Activated naive CD4-positive, alpha-beta T cell treated with anti-CD3 and anti-CD28 coated beads, Interleukin-2, amount 50 U/mL, for 16 hours (primary cell): ENCODE data around the gene PHLDA3.

ENCODE experiments used
- DNase-seq: peaks from one replicate; pipeline ENCODE4 v3.0.0-alpha.2; 2020

The PHLDA3 gene

GRCh38 chr1:201460814-201461644 is 8.0 kb downstream of the PHLDA3 start:
- DNase-seq = no peak

DNA sequence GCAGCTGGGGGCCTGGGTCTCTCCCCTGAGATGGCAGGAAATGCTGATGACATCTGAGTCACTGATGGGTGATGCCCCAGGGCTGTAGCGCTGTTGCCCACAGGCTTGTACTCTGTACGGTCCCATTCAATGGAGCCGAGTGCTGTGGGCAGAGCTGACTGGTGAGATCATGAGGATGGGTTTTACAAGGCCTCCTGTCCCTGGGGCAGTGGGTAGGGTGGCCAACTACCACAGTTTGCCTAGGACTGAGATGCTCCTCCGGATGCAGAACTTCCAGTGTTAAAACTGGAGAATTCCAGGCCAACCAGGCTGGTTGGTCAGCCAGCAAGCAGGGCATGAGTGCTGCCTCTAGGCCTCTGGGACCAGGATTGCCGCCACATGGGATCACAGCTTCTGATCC is 9.2 kb downstream of the PHLDA3 start:
- no peak for DNase-seq

DNA sequence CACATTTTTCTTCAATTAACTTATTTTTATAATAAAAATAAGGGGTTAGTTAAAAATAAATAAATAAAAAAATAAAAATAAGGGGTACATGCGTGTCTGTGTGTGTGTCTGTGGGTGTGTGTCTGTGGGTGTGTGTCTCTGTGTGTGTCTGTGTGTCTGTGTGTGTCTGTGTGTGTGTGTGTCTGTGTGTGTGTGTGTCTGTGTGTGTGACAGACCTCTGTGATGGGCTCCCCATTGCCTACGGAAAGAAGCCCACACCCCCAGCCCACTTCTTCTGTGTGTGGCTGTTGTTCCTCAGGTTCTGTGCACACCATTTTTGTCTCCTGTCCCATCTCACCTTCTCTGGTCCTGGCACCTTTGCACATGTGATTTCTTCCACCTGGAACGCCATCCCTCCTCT is 9.9 kb downstream of the PHLDA3 start:
- no peak for DNase-seq

GRCh38 chr1:201457508-201457960 is 11.5 kb downstream of the PHLDA3 start:
- no peak for DNase-seq

DNA sequence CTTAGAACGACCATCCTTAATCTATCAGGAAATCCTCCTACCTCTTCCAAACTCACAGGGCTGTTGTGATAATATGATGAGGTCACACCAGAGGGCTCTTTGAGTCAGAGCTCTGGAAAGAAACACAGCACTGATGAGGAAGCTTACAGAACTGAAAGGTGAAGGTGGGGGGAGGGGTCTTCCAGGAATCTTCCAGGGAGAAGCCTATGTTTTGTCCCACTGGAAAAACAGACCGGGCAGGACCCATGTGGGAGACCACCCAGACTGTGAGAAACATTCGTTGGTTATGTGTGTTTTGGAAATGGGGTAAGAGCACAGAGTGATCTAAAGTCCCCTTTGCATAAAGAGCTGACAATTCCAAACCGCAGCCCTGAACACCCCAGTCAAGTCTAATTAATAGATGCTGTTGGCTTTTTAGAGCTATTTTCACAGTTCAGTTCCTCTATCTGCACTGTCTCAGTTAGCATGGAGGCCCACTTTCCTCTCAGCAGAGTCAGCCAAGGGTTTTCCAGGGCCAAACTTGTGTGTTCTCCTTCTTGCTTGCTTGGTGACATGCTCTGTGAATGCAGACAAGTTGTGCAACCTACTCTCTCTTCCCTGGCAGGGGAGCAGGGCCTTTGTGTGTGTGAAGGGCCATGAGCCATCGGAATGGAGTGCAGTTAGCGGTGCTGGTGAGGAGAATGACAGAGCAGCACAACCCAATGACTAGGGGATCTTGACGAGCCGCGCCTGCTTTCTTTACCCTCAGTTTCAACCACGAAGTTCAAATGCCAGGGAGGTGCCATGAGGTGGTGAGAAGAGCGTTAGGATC is 12.3 kb downstream of the PHLDA3 start:
- no peak for DNase-seq

DNA sequence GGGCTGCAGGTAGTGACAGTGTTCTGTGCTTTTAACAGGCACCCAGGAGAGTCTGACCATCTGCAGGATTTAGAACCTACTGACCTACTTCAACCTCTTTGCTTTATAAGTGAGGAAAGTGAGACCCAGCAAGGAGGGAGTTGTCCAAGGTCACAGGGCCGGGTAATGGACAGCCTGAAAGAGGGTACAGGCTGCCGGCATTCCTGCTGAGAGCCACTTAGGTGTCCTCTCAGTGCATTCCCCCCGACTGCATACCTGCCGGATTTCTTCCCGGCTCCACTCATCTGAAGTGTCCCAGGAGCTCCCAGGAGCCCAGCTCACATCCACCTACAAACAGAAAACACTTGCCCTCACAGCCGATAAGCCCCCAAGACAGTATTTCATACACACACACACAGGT is 13.9 kb downstream of the PHLDA3 start:
- DNase-seq = no peak

GRCh38 chr1:201454608-201455007 is 14.4 kb downstream of the PHLDA3 start:
- DNase-seq = no peak

GRCh38 chr1:201452866-201453265 is 16.1 kb downstream of the PHLDA3 start:
- no peak for DNase-seq

GRCh38 chr1:201450721-201451291 is 18.2 kb downstream of the PHLDA3 start:
- no peak for DNase-seq

DNA sequence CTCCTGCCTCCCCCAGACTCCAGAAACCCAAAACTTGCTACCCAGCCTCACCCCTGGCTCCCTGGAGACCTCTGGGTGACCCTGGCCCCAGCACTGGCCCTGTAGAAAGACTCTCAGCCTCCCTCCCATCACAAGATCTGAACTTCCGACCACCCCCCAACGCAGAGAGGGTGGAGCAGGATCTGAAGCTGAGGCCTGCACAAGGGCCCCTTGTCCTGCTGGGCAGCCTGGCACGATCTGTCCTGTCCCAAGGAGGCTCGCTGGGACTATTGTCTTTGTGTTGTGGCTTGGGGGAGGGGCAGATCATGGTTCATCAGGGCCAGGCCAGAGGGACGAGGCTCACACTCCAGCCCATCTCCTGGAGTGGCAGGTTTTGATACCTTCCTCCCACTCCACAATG is 20.0 kb downstream of the PHLDA3 start:
- DNase-seq = no peak

GRCh38 chr1:201447903-201448871 is 20.8 kb downstream of the PHLDA3 start:
- peak; percentile 57 for DNase-seq

DNA sequence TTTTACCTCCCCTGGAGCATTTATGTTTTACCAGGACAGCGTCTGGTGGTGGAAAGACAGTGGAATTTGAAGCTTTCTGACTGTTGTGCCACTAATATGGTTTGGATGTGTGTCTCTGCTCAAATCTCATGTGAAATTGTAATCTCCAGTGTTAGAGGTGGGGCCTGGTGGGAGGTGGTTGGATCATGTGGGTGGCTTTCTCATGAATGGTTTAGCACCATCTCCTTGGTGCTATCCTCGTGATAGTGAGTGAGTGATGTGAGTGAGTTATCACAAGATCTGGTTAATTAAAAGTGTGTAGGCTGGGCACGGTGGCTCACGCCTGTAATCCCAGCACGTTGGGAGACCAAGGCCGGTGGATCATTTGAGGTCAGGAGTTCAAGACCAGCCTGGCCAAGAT is 23.7 kb downstream of the PHLDA3 start:
- no peak for DNase-seq

DNA sequence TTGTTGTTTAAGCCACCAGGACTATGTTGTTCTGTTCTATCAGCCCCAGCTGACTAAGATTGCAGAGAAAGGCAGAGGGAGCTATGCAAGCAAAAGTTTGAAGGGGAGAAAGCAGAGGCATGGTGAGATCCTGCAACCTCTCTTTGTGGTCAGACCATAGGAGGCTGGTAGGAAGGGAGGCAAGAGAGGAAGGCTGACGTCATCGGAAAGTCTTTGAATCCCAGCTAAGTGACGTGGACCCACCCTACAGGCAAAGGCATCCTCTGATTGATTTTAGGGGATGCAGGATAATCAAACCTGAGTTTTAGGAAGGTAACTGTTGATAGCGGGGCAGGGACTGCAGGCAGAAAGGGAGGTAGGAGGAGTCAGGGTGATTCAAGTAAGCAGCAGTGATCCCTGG is 24.2 kb downstream of the PHLDA3 start:
- no peak for DNase-seq

GRCh38 chr1:201443747-201444146 is 25.2 kb downstream of the PHLDA3 start:
- no peak for DNase-seq

- DNase-seq = no peak
Observed at GRCh38 chr1:201436969-201437368, 32.0 kb downstream of the PHLDA3 start.

DNA sequence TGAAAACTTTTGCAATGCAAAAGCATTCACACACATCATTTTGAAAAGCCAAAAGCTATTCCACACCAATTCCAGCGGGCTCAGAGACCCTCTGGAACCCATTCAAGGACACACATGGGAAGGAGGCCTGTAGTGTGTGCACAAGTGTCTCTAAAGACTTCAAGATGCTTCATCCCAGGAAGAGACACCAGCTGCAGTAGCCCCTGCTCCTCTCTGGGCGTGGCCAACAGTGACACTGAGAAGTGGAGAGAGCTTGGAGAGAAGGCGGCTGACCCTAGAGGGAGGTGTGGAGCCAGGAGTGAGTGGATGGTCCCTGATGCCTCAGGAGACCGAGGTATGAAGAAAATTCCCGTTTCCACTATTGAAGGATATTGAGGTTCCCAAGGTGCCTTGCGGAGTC is 32.6 kb downstream of the PHLDA3 start:
- DNase-seq = no peak

DNA sequence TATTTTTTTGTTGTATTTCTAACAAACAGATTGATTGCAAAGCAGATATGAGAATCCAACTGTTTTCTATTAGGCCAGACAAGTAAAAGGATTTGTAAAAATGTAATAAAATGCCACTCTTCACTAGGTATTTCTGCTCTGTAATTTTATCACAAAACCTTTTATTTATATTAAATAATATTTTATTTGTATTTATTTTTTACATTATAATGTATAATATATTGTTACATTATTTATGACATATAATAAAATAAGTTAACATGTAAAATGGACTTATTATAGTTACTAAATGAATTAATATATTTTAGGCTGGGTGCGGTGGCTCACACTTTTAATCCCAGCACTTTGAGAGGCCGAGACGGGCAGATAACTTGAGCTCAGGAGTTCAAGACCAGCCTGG is 34.7 kb downstream of the PHLDA3 start:
- no peak for DNase-seq

DNA sequence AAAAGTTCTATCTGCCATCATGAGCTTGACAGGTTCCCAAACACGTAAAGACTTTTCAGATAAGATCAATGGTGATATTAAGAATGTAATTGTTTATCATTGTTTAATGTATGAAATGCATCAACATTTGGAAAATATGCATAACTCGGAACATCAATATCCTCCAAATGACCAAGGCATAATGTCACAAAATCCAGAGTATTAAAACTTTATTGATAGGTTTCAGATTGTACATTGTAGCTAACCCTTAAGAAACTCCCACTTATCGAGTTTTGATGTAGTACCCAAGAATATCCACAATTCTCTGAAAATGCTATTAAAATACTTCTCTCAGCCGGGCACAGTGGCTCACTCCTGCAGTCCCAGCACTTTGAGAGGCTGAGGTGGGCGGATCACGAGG is 35.4 kb downstream of the PHLDA3 start:
- no peak for DNase-seq

- DNase-seq = no peak
Observed at GRCh38 chr1:201430776-201431175, 38.2 kb downstream of the PHLDA3 start.

- DNase-seq = no peak
Observed at GRCh38 chr1:201429736-201430501, 39.1 kb downstream of the PHLDA3 start.

GRCh38 chr1:201427963-201428362 is 41.0 kb downstream of the PHLDA3 start:
- DNase-seq = no peak
